CD4-positive, alpha-beta T cell (primary cell): ENCODE measurements around the gene FANCM. TPM values are rescaled to one million over a fixed set of nuclear protein-coding genes. Genes with fewer than 3 reads are reported as not detected.

Source experiments
- ATAC-seq: fragments of 200-7000 bp; cut with Tn5 transposase; one replicate; pipeline ENCODE4 v1.10.0; 2022; ENCODE audit warnings: mild to moderate bottlenecking; ENCODE audit not compliant: poor library complexity
- CTCF ChIA-PET: fragments of 350-600 bp; sonication (Branson Sonifier 250); formaldehyde crosslinking; loops from one replicate; lab custom pipeline; 2021; ENCODE audit warnings: antibody characterized with exemption, inconsistent platforms; lab: Charles Lee
- POLR2A ChIA-PET: fragments of 350-600 bp; sonication (Branson Sonifier 250); formaldehyde crosslinking; loops from one replicate; lab custom pipeline; 2021; ENCODE audit warnings: antibody characterized with exemption, inconsistent platforms; lab: Charles Lee
- DNase-seq, 14 experiments: peaks; one replicate each; pipeline ENCODE4 v3.0.0-alpha.2; 2013 to 2020; ENCODE audit warnings: mixed read lengths in 2 of 14
- H3K27ac ChIP-seq, 2 donors: one replicate each; pipeline versions ENCODE4 v1.5.1 to v1.7.0; 2013; ENCODE audit warnings: low read length in 2 of 2, low read depth in 1 of 2, mild to moderate bottlenecking in 1 of 2
- H3K27me3 ChIP-seq, 2 experiments: 1 replicate in 1 of 2; 2 replicates in 1 of 2; pipeline versions ENCODE4 v1.6.1 to v1.7.0; 2013; ENCODE audit warnings: low read length in 2 of 2, control low read depth in 1 of 2, mild to moderate bottlenecking in 1 of 2, moderate library complexity in 1 of 2; ENCODE audit not compliant: insufficient read depth in 2 of 2, control insufficient read depth in 1 of 2
- H3K36me3 ChIP-seq: one replicate; pipeline ENCODE4 v1.6.1; 2013; ENCODE audit warnings: low read length, control low read depth; ENCODE audit not compliant: insufficient read depth
- H3K4me1 ChIP-seq: one replicate; pipeline ENCODE4 v1.6.1; 2013; ENCODE audit warnings: low read length, control low read depth; ENCODE audit not compliant: insufficient read depth
- H3K4me3 ChIP-seq: one replicate; pipeline ENCODE4 v1.5.1; 2013; ENCODE audit warnings: mild to moderate bottlenecking, low read length, moderate library complexity
- H3K9me3 ChIP-seq, 2 experiments: 1 replicate in 1 of 2; 2 replicates in 1 of 2; pipeline versions ENCODE4 v1.6.1 to v1.7.0; 2013; ENCODE audit warnings: low read length in 2 of 2, mild to moderate bottlenecking in 2 of 2, control low read depth in 1 of 2, moderate library complexity in 1 of 2; ENCODE audit not compliant: control insufficient read depth in 1 of 2, insufficient read depth in 1 of 2
- H3K27ac Mint-ChIP-seq: one replicate; pipeline ENCODE4 v1.8.0; 2020; ENCODE audit warnings: mixed read lengths
- H3K27me3 Mint-ChIP-seq: one replicate; pipeline ENCODE4 v1.8.0; 2021; ENCODE audit warnings: mixed read lengths
- H3K36me3 Mint-ChIP-seq: one replicate; pipeline ENCODE4 v1.8.0; 2021; ENCODE audit warnings: low read depth, mixed read lengths
- H3K4me1 Mint-ChIP-seq: one replicate; pipeline ENCODE4 v1.8.0; 2021; ENCODE audit warnings: low read depth, mixed read lengths
- H3K4me3 Mint-ChIP-seq: one replicate; pipeline ENCODE4 v1.8.0; 2020; ENCODE audit warnings: mild to moderate bottlenecking, mixed read lengths
- H3K9me3 Mint-ChIP-seq: one replicate; pipeline ENCODE4 v1.8.0; 2020; ENCODE audit warnings: mixed read lengths
- intact Hi-C, 2 experiments: fragments of 100-400 bp; cut with DNase I in 1 of 2; cut with micrococcal nuclease in 1 of 2; formaldehyde crosslinking; loops; one replicate each; pipeline versions ENCODE4 v1.15.1 to v1.9.0; 2023 to 2025; cut with DNase I, micrococcal nuclease
- total RNA-seq, 174 experiments: library from RNA in 2 of 174; stranded (reverse) in 2 of 174; gene quantifications; one replicate each; pipeline ENCODE4 v1.2.3 and lab custom pipeline; 2021 to 2026
- TF ChIP-seq, protein P1 (sequence below): fragments of 200-600 bp; IDR thresholded peaks from one replicate; pipeline ENCODE4 v1.8.0; 2022; ENCODE audit warnings: antibody characterized with exemption, mild to moderate bottlenecking

FANCM gene
- total RNA-seq, 2 experiments from 2014 or later, result 6.1 to 8.8 TPM

DNA sequence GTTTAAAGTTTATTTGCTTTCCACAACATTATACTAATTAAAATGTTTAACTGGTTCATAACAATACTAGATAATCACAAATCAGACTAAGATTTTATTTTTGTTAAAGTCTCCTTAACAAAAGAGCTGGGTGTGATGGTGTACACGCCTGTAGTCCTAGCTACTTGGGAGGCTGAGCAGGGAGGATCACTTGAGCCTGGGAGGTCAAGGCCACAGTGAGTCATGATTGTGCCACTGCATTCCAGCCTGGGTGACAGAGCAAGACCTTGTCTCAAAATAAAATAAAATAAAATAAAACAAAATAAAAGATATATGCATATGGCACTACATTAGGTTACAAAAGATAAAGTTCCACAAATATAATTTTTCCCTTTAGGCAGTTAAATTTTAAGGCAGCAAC, 111.7 kb downstream of the FANCM start:
- H3K4me3 Mint-ChIP-seq, result no peak overlapping the region
- intact Hi-C loops, result no loop called here
- Histone ChIP-seq H3K27ac (no peak overlapping the region), H3K4me3 (no peak overlapping the region), H3K9me3 (no peaks in the 10 kb centered on the region), H3K36me3 (no peaks in the 10 kb centered on the region), H3K27me3 (no peaks in the 10 kb centered on the region), H3K4me1 (peaks cover 22% of the 10 kb centered on the region)
- TF ChIP-seq, protein P1, sequence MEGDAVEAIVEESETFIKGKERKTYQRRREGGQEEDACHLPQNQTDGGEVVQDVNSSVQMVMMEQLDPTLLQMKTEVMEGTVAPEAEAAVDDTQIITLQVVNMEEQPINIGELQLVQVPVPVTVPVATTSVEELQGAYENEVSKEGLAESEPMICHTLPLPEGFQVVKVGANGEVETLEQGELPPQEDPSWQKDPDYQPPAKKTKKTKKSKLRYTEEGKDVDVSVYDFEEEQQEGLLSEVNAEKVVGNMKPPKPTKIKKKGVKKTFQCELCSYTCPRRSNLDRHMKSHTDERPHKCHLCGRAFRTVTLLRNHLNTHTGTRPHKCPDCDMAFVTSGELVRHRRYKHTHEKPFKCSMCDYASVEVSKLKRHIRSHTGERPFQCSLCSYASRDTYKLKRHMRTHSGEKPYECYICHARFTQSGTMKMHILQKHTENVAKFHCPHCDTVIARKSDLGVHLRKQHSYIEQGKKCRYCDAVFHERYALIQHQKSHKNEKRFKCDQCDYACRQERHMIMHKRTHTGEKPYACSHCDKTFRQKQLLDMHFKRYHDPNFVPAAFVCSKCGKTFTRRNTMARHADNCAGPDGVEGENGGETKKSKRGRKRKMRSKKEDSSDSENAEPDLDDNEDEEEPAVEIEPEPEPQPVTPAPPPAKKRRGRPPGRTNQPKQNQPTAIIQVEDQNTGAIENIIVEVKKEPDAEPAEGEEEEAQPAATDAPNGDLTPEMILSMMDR, result no peak
- peaks cover 21% of the 10 kb centered on the region for H3K4me1 Mint-ChIP-seq
- DNase-seq (no peak), ATAC-seq (no peak)
- H3K27me3 Mint-ChIP-seq, result no peaks in the 10 kb centered on the region
- CTCF ChIA-PET, result interaction anchor here (0.9 kb wide), 1 partner anchor 21 kb away, joined by 3 read pairs; no protein-coding TSS in a partner anchor
- peaks cover under 1% of the 10 kb centered on the region for H3K36me3 Mint-ChIP-seq
- H3K27ac Mint-ChIP-seq, result no peak overlapping the region
- POLR2A ChIA-PET, result no interaction called here
- no peaks in the 10 kb centered on the region for H3K9me3 Mint-ChIP-seq

DNA sequence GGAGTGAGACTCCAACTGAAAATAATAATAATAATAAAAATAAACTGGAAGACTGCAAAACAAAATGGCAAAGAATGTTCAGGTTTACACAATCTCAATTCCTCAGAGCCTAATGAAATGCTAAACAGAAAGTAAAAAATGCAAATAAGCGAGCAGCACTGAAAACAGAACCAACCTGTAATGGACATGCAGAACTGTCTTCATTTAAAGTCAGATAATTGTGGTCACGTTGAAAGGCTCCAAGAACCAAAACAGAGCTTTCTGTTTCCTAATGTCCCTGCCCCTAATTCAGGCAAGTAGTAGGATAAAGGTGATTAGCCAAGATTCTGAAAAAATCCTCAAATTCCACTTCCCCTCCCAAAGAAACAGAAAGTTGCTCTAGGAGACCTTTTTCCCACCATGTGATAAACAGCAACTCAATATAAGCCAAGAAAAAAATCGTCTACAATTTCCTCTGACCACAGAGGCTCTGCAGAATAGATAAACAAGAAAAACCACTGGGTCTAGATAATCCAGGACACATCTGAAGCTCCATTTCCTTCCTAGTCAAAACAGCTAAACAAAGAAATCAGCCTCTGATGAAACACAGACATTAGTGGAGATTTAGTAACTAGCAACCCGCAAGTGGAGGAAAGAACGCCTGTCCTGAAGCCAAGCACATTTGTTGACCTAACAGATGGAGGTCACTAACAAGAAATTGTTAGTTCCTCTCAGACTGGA, 114.3 kb downstream of the FANCM start:
- H3K36me3 ChIP-seq, result no peaks in the 10 kb centered on the region
- intact Hi-C loops, result loop anchor here (5.0 kb wide), 1 partner anchor 168 kb away; the partner anchor contains the start of gene PRPF39 (in 2 of the 2)
- no peak overlapping the region for H3K27ac ChIP-seq
- H3K27me3 Mint-ChIP-seq, result no peaks in the 10 kb centered on the region
- ChIA-PET POLR2A (interaction anchor here (0.8 to 1.5 kb wide), 3 partner anchors 48 to 288 kb away, joined by 3 to 5 read pairs (median 3); partner anchors contain the start of genes KLHL28 and TOGARAM1), CTCF (interaction anchor here (1.1 kb wide), 1 partner anchor 18 kb away, joined by 4 read pairs; no protein-coding TSS in a partner anchor)
- ATAC-seq, result no peak
- no peaks in the 10 kb centered on the region for H3K27me3 ChIP-seq
- no peaks in the 10 kb centered on the region for H3K9me3 Mint-ChIP-seq
- peaks cover 10% of the 10 kb centered on the region for H3K36me3 Mint-ChIP-seq
- H3K4me1 ChIP-seq, result peaks cover 28% of the 10 kb centered on the region
- peak overlapping the region; percentile 83 for H3K4me3 Mint-ChIP-seq
- TF ChIP-seq, protein P1, result no peak
- H3K9me3 ChIP-seq, result peaks cover 0 to 5% of the 10 kb centered on the region in 2 experiments
- peak overlapping the region; percentile 19 for H3K4me3 ChIP-seq
- DNase-seq, result peak in 3 of 14 experiments; percentile 19 to 43 (median 26)
- peak overlapping the region; percentile 95 for H3K27ac Mint-ChIP-seq
- peaks cover 28% of the 10 kb centered on the region for H3K4me1 Mint-ChIP-seq

Other genes starting within 250 kb of the FANCM start
- 10 to 100 TPM; 49.3 to 49.7 TPM for gene KLHL28, start 174.0 kb upstream of the FANCM start, total RNA-seq
- gene TOGARAM1, start 173.7 kb upstream of the FANCM start, total RNA-seq, result 10 to 100 TPM; 13.2 to 17.8 TPM
- 10 to 100 TPM; 58.9 to 64.3 TPM for gene PRPF39, start 51.8 kb upstream of the FANCM start, total RNA-seq
- gene FKBP3, start 1.4 kb upstream of the FANCM start, total RNA-seq, result 10 to 100 TPM; 36.0 to 40.2 TPM
- 10 to 100 TPM; 20.1 to 20.3 TPM for gene MIS18BP1, start 117.3 kb downstream of the FANCM start, total RNA-seq